HG02610 (cell line): ENCODE results near the gene ADM5.

Experiments
- ATAC-seq: cut with Tn5 transposase; IDR thresholded peaks from one replicate; pipeline ENCODE4 v1.9.1; 2021; ENCODE audit warnings: mild to moderate bottlenecking, moderate library complexity; ENCODE audit not compliant: unreplicated experiment

The ADM5 gene

GRCh38 chr19:49689133-49690078 lies at the start of gene ADM5:
Gene ADM5, plus strand, starts transcription at chr19:49689594. Its CDS starts 244 bp downstream, at chr19:49689838.
- no peak for ATAC-seq

- peak; percentile 64 for ATAC-seq
These were observed 49.1 kb upstream of the ADM5 start, which contains the start of gene RRAS for GRCh38 chr19:49640113-49640898. Gene RRAS, minus strand, starts transcription at chr19:49640143. Its CDS starts 45 bp downstream, at chr19:49640098.

GRCh38 chr19:49641688-49642491 lies 47.5 kb upstream of the ADM5 start, which contains the start of gene SCAF1:
Gene SCAF1, plus strand, starts transcription at chr19:49642209. Its CDS starts 2,818 bp downstream, at chr19:49645027.
- ATAC-seq = peak; percentile 64

- ATAC-seq = no peak
These were observed 46.8 kb upstream of the ADM5 start for GRCh38 chr19:49642492-49643035.

- ATAC-seq = no peak
These were observed 45.9 kb upstream of the ADM5 start for GRCh38 chr19:49643466-49643865.

- no peak for ATAC-seq
These were observed 43.8 kb upstream of the ADM5 start for GRCh38 chr19:49645592-49645991.

- ATAC-seq = no peak
These were observed 43.4 kb upstream of the ADM5 start for GRCh38 chr19:49645995-49646394.

- ATAC-seq = no peak
These were observed 42.8 kb upstream of the ADM5 start for GRCh38 chr19:49646586-49646985.

- no peak for ATAC-seq
These were observed 38.2 kb upstream of the ADM5 start for GRCh38 chr19:49651029-49651819.

- ATAC-seq = no peak
These were observed 37.4 kb upstream of the ADM5 start for GRCh38 chr19:49651820-49652550.

GRCh38 chr19:49652551-49653465 lies 36.6 kb upstream of the ADM5 start:
- ATAC-seq = no peak

- no peak for ATAC-seq
These were observed 36.0 kb upstream of the ADM5 start for GRCh38 chr19:49653466-49653806.

- no peak for ATAC-seq
These were observed 34.8 kb upstream of the ADM5 start for GRCh38 chr19:49654581-49654980.

GRCh38 chr19:49655570-49656455 lies 33.6 kb upstream of the ADM5 start:
- no peak for ATAC-seq

GRCh38 chr19:49656456-49657109 lies 32.8 kb upstream of the ADM5 start:
- no peak for ATAC-seq

GRCh38 chr19:49657493-49658138 lies 31.8 kb upstream of the ADM5 start:
- no peak for ATAC-seq
